Natural killer cell (primary cell): Measurements from ENCODE around the gene RPUSD3. TPM values are rescaled to one million over a fixed set of nuclear protein-coding genes. Genes with fewer than 3 reads are reported as not detected.

Experiments used
- ATAC-seq, 3 donors: fragments of 150-1000 bp in 2 of 3; fragments of 200-7000 bp in 1 of 3; cut with Tn5 transposase; 1 replicate in 1 of 3; 2 replicates in 2 of 3; pipeline ENCODE4 v1.10.0; 2021; ENCODE audit warnings: mild to moderate bottlenecking in 2 of 3, moderate library complexity in 2 of 3
- DNase-seq, 2 donors: peaks; one replicate each; pipeline versions ENCODE4 v3.0.0 to v3.0.0-alpha.2; 2013 to 2021; ENCODE audit warnings: mixed read lengths in 1 of 2
- H3K27ac ChIP-seq: one replicate; pipeline ENCODE4 v1.5.1; 2013; ENCODE audit warnings: mild to moderate bottlenecking, low read length
- H3K27me3 ChIP-seq: one replicate; pipeline ENCODE4 v1.6.1; 2013; ENCODE audit warnings: low read length; ENCODE audit not compliant: control insufficient read depth, insufficient read depth
- H3K36me3 ChIP-seq: one replicate; pipeline ENCODE4 v1.6.1; 2013; ENCODE audit warnings: low read length; ENCODE audit not compliant: control insufficient read depth, insufficient read depth
- H3K4me1 ChIP-seq: one replicate; pipeline ENCODE4 v1.6.1; 2013; ENCODE audit warnings: low read length; ENCODE audit not compliant: control insufficient read depth, insufficient read depth
- H3K4me3 ChIP-seq: one replicate; pipeline ENCODE4 v1.5.1; 2013; ENCODE audit warnings: low read length
- H3K9me3 ChIP-seq: one replicate; pipeline ENCODE4 v1.6.1; 2013; ENCODE audit warnings: low read length; ENCODE audit not compliant: control insufficient read depth, insufficient read depth
- H3K27ac Mint-ChIP-seq, 2 donors: one replicate each; pipeline ENCODE4 v1.8.0; 2022; ENCODE audit warnings: mild to moderate bottlenecking in 2 of 2, mixed read lengths in 2 of 2, moderate library complexity in 1 of 2
- H3K27me3 Mint-ChIP-seq, 2 donors: one replicate each; pipeline ENCODE4 v1.8.0; 2022; ENCODE audit warnings: low read depth in 2 of 2, mixed read lengths in 2 of 2
- H3K36me3 Mint-ChIP-seq: one replicate; pipeline ENCODE4 v1.8.0; 2022; ENCODE audit warnings: mixed read lengths
- H3K4me1 Mint-ChIP-seq, 2 donors: one replicate each; pipeline ENCODE4 v1.8.0; 2022; ENCODE audit warnings: mixed read lengths in 2 of 2
- H3K4me3 Mint-ChIP-seq: one replicate; pipeline ENCODE4 v1.8.0; 2022; ENCODE audit warnings: mild to moderate bottlenecking, moderate library complexity, mixed read lengths
- H3K9me3 Mint-ChIP-seq, 2 donors: one replicate each; pipeline ENCODE4 v1.8.0; 2022; ENCODE audit warnings: mixed read lengths in 2 of 2
- CTCF ChIP-seq: fragments of 200-600 bp; IDR thresholded peaks from one replicate; pipeline ENCODE4 v1.8.0; 2022; ENCODE audit warnings: antibody characterized with exemption
- WGBS: methylation state at CpG from one replicate; pipeline ENCODE4 v1.1.7; 2013; ENCODE audit warnings: missing lambda C conversion rate; ENCODE audit not compliant: insufficient coverage; 5-methylcytosine and 5-hydroxymethylcytosine counted together
- intact Hi-C: fragments of 100-400 bp; cut with micrococcal nuclease; formaldehyde crosslinking; loops from one replicate; pipeline ENCODE4 v1.14.2; 2022
- total RNA-seq, 4 donors: library from RNA; stranded (reverse); fragments of 120-200 nt in 1 of 4; gene quantifications; one replicate each; pipeline versions ENCODE4 v1.2.3 to v1.2.4, GENCODE V29; 2013 to 2022

The RPUSD3 gene
- total RNA-seq, 3 donors from 2014 or later (not counting 1 experiment from before 2014, with no cell fraction given), result 27.5 to 43.9 (median 30.9) TPM

GRCh38 chr3:9889405-9889804, 45.6 kb upstream of the RPUSD3 start:
- H3K27me3 ChIP-seq, result no peaks in the 10 kb centered on the region
- H3K4me3 ChIP-seq, result no peak overlapping the region
- TF ChIP-seq CTCF, result no peak
- DNase-seq, result no peak
- H3K36me3 ChIP-seq, result peaks cover 11% of the 10 kb centered on the region
- no peak overlapping the region for H3K27ac ChIP-seq
- no peaks in the 10 kb centered on the region for H3K9me3 Mint-ChIP-seq
- H3K4me1 Mint-ChIP-seq, result peaks cover 31 to 45% of the 10 kb centered on the region in 2 donors
- 82% methylated on average over 3 of the region's 5 CpGs for WGBS
- peaks cover 17% of the 10 kb centered on the region for H3K4me1 ChIP-seq
- H3K4me3 Mint-ChIP-seq, result peak overlapping the region; percentile 99
- peak overlapping the region in 1 of 2 donors; percentile 98 for H3K27ac Mint-ChIP-seq
- no peaks in the 10 kb centered on the region for H3K9me3 ChIP-seq
- H3K36me3 Mint-ChIP-seq, result peaks cover 6% of the 10 kb centered on the region
- H3K27me3 Mint-ChIP-seq, result no peaks in the 10 kb centered on the region
- intact Hi-C loops, result no loop called here
- ATAC-seq, result no peak

GRCh38 chr3:9888540-9888939, 44.7 kb upstream of the RPUSD3 start:
- no peaks in the 10 kb centered on the region for H3K9me3 ChIP-seq
- 95% methylated on average over 3 of the region's 3 CpGs for WGBS
- no peak for TF ChIP-seq CTCF
- Mint-ChIP-seq H3K27ac (no peak overlapping the region), H3K36me3 (no peaks in the 10 kb centered on the region), H3K4me1 (peaks cover 29 to 47% of the 10 kb centered on the region in 2 donors), H3K27me3 (no peaks in the 10 kb centered on the region), H3K9me3 (no peaks in the 10 kb centered on the region), H3K4me3 (no peak overlapping the region)
- intact Hi-C loops, result no loop called here
- no peak overlapping the region for H3K4me3 ChIP-seq
- H3K27ac ChIP-seq, result no peak overlapping the region
- peaks cover 17% of the 10 kb centered on the region for H3K4me1 ChIP-seq
- no peaks in the 10 kb centered on the region for H3K27me3 ChIP-seq
- peaks cover 5% of the 10 kb centered on the region for H3K36me3 ChIP-seq
- DNase-seq (no peak), ATAC-seq (no peak)

GRCh38 chr3:9887480-9887879, 43.7 kb upstream of the RPUSD3 start:
- H3K4me1 ChIP-seq, result peaks cover 17% of the 10 kb centered on the region
- no peak for TF ChIP-seq CTCF
- DNase-seq (no peak), ATAC-seq (no peak)
- Mint-ChIP-seq H3K4me1 (peaks cover 22 to 37% of the 10 kb centered on the region in 2 donors), H3K4me3 (no peak overlapping the region), H3K9me3 (no peaks in the 10 kb centered on the region), H3K27me3 (no peaks in the 10 kb centered on the region), H3K27ac (no peak overlapping the region), H3K36me3 (no peaks in the 10 kb centered on the region)
- 94% methylated on average over 4 of the region's 5 CpGs for WGBS
- no peak overlapping the region for H3K4me3 ChIP-seq
- intact Hi-C loops, result no loop called here
- peaks cover 1% of the 10 kb centered on the region for H3K36me3 ChIP-seq
- no peaks in the 10 kb centered on the region for H3K27me3 ChIP-seq
- H3K27ac ChIP-seq, result no peak overlapping the region
- no peaks in the 10 kb centered on the region for H3K9me3 ChIP-seq

- Histone ChIP-seq H3K4me3 (no peak overlapping the region), H3K27me3 (no peaks in the 10 kb centered on the region), H3K4me1 (peaks cover 10% of the 10 kb centered on the region), H3K36me3 (no peaks in the 10 kb centered on the region), H3K9me3 (no peaks in the 10 kb centered on the region), H3K27ac (no peak overlapping the region)
- TF ChIP-seq CTCF, result no peak
- DNase-seq, result no peak
- no peaks in the 10 kb centered on the region for H3K36me3 Mint-ChIP-seq
- H3K4me1 Mint-ChIP-seq, result peaks cover 13 to 29% of the 10 kb centered on the region in 2 donors
- H3K27me3 Mint-ChIP-seq, result no peaks in the 10 kb centered on the region
- no peaks in the 10 kb centered on the region for H3K9me3 Mint-ChIP-seq
- H3K4me3 Mint-ChIP-seq, result no peak overlapping the region
- intact Hi-C loops, result no loop called here
- no peak overlapping the region for H3K27ac Mint-ChIP-seq
- no peak for ATAC-seq
Observed at GRCh38 chr3:9886328-9886727, 42.5 kb upstream of the RPUSD3 start.
